Lung (tissue), 12 donors: ENCODE data around the gene KEL. TPM values are rescaled to one million over a fixed set of nuclear protein-coding genes. Genes with fewer than 3 reads are reported as not detected.

ENCODE experiments used
- ATAC-seq: fragments of 200-7000 bp; cut with Tn5 transposase; one replicate; pipeline ENCODE4 v1.9.1; 2020; ENCODE audit warnings: moderate number of reproducible peaks; ENCODE audit not compliant: insufficient read depth, low FRiP score
- DNase-seq, 3 donors: peaks; one replicate each; pipeline ENCODE4 v3.0.0-alpha.2; 2013 to 2017
- H3K27ac ChIP-seq, 2 donors: one replicate each; pipeline ENCODE4 v1.5.1; 2013; ENCODE audit warnings: mild to moderate bottlenecking in 2 of 2, moderate library complexity in 2 of 2, control low read depth in 1 of 2, inconsistent platforms in 1 of 2, low read depth in 1 of 2, low read length in 1 of 2
- H3K27me3 ChIP-seq, 3 donors: one replicate each; pipeline ENCODE4 v1.5.1; 2013; ENCODE audit warnings: low read length in 2 of 3; ENCODE audit not compliant: control insufficient read depth in 3 of 3, insufficient read depth in 3 of 3
- H3K36me3 ChIP-seq, 4 donors: one replicate each; pipeline ENCODE4 v1.5.1; 2013; ENCODE audit warnings: low read length in 4 of 4, mild to moderate bottlenecking in 1 of 4, moderate library complexity in 1 of 4; ENCODE audit not compliant: control insufficient read depth in 4 of 4, insufficient read depth in 4 of 4
- H3K4me1 ChIP-seq, 5 donors: one replicate each; pipeline ENCODE4 v1.5.1; 2013; ENCODE audit warnings: low read length in 5 of 5, mild to moderate bottlenecking in 2 of 5, moderate library complexity in 1 of 5; ENCODE audit not compliant: control insufficient read depth in 5 of 5, insufficient read depth in 5 of 5
- H3K4me3 ChIP-seq: one replicate; pipeline ENCODE4 v1.5.1; 2013; ENCODE audit warnings: mild to moderate bottlenecking, control low read depth, moderate library complexity
- H3K9ac ChIP-seq, 2 donors: one replicate each; pipeline ENCODE4 v1.5.1; 2013; ENCODE audit warnings: low read length in 2 of 2, control low read depth in 1 of 2; ENCODE audit not compliant: insufficient read depth in 1 of 2
- H3K9me3 ChIP-seq, 4 donors: one replicate each; pipeline ENCODE4 v1.5.1; 2013; ENCODE audit warnings: low read length in 3 of 4, mild to moderate bottlenecking in 1 of 4, moderate library complexity in 1 of 4; ENCODE audit not compliant: control insufficient read depth in 4 of 4, insufficient read depth in 3 of 4
- WGBS, 2 donors: extraction: QIAGEN DNeasy Blood & Tissue Kit; methylation state at CpG; one replicate each; pipeline ENCODE4 v1.1.7; 2013; 5-methylcytosine and 5-hydroxymethylcytosine counted together
- polyA plus RNA-seq, 2 donors: library from polyadenylated mRNA; stranded (reverse); fragments of 200-250 nt; gene quantifications; one replicate each; pipeline ENCODE4 v1.2.1, GENCODE V29; 2013
- total RNA-seq, 2 donors: library from RNA; depleted of rRNA in 1 of 2; stranded (reverse); fragments of >200 nt in 1 of 2; gene quantifications; one replicate each; pipeline ENCODE4 v1.2.1, GENCODE V29; 2014 to 2021
- TF ChIP-seq, protein P1 (sequence below): IDR thresholded peaks from 2 replicates; pipeline ENCODE4 v1.5.1; 2012; ENCODE audit warnings: mild to moderate bottlenecking; ENCODE audit errors: control extremely low read depth, extremely low read depth
- donor health status: control.
- donor health status: control.
- donor health status: Bipolar disorder and iron deficiency.
- donor health status: healthy.
- donor health status: DM: yes; HTN: yes; CAD: no.

The KEL gene
- total and polyA plus RNA-seq, 4 donors = 0.23 to 8.3 (median 1.1) TPM

GRCh38 chr7:142927949-142928348 lies 34.2 kb downstream of the KEL start:
- no peak for DNase-seq
- Histone ChIP-seq H3K27me3 (no peaks in the 10 kb centered on the region), H3K4me3 (no peak overlapping the region), H3K9ac (no peak overlapping the region), H3K4me1 (no peaks in the 10 kb centered on the region), H3K27ac (peak overlapping the region in 1 of 2 donors; percentile 13), H3K9me3 (peaks cover 0 to 5% (median 1%) of the 10 kb centered on the region in 4 donors), H3K36me3 (no peaks in the 10 kb centered on the region)
- no peak for ATAC-seq
- WGBS, 2 donors = 79 to 89% methylated on average over 8 of the region's 8 CpGs
- TF ChIP-seq, protein P1, sequence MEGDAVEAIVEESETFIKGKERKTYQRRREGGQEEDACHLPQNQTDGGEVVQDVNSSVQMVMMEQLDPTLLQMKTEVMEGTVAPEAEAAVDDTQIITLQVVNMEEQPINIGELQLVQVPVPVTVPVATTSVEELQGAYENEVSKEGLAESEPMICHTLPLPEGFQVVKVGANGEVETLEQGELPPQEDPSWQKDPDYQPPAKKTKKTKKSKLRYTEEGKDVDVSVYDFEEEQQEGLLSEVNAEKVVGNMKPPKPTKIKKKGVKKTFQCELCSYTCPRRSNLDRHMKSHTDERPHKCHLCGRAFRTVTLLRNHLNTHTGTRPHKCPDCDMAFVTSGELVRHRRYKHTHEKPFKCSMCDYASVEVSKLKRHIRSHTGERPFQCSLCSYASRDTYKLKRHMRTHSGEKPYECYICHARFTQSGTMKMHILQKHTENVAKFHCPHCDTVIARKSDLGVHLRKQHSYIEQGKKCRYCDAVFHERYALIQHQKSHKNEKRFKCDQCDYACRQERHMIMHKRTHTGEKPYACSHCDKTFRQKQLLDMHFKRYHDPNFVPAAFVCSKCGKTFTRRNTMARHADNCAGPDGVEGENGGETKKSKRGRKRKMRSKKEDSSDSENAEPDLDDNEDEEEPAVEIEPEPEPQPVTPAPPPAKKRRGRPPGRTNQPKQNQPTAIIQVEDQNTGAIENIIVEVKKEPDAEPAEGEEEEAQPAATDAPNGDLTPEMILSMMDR = no peak

DNA sequence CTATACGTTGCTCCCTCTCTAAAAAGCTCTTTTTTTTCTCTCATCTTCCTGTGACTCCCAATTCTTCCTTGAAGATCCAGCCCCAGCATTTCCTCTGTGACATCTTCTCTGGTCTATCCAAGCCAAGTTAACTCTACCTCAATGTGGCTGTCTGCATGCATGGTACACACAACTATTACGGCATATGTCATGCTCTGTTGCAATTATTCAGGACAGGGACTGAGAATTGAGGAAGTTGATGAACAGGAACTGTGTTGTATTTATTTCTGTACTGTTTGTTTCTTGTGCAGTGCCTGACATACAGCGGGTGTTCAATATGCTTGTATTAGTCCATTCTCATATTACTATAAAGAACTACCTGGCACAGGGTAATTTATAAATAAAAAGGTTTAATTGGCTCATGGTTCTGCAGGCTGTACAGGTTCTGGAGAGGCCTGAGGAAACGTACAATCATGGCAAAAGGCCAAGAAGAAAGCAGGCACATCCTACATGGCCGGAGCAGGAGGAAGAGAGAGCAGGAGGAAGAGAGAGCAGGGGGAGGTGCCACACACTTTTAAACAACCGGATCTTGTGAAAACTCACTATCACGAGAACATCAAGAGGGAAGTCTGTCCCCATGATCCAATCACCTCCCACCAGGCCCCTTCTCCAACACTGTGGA lies 34.9 kb downstream of the KEL start:
- TF ChIP-seq, protein P1 = no peak
- no peak overlapping the region for H3K27ac ChIP-seq
- no peaks in the 10 kb centered on the region for H3K4me1 ChIP-seq
- H3K9ac ChIP-seq = no peak overlapping the region
- 27 to 40% methylated on average over 7 of the region's 7 CpGs for WGBS, 2 donors
- ATAC-seq (peak; percentile 54), DNase-seq (no peak)
- no peaks in the 10 kb centered on the region for H3K36me3 ChIP-seq
- no peaks in the 10 kb centered on the region for H3K27me3 ChIP-seq
- H3K4me3 ChIP-seq = no peak overlapping the region
- H3K9me3 ChIP-seq = peaks cover 0 to 5% (median 1%) of the 10 kb centered on the region in 4 donors

DNA sequence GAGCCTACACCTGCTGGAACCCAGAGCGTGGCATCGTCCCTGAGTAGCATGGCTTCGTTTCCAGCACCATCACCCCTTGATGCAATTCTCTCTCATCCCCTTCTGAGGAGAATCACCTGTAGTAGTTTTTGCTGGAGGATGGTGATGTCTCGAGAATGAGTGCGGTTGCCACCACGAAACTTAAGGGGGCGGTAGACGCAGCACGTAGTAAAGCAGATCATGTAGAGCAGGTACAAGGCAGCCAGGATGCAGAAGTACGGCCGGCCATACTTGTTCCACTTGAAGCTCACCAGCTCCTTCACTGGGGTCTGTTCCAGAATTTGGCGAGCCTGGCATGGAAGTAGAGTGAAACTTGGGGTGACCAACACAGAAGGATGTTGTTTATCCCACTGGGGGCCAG lies 36.8 kb downstream of the KEL start:
- no peak overlapping the region for H3K9ac ChIP-seq
- peaks cover 0 to 5% (median 1%) of the 10 kb centered on the region in 4 donors for H3K9me3 ChIP-seq
- no peaks in the 10 kb centered on the region for H3K27me3 ChIP-seq
- H3K4me3 ChIP-seq = no peak overlapping the region
- no peaks in the 10 kb centered on the region for H3K4me1 ChIP-seq
- H3K36me3 ChIP-seq = no peaks in the 10 kb centered on the region
- ATAC-seq = no peak
- H3K27ac ChIP-seq = no peak overlapping the region
- 81 to 84% methylated on average over 12 of the region's 12 CpGs for WGBS, 2 donors
- no peak for DNase-seq
- TF ChIP-seq, protein P1 = no peak

DNA sequence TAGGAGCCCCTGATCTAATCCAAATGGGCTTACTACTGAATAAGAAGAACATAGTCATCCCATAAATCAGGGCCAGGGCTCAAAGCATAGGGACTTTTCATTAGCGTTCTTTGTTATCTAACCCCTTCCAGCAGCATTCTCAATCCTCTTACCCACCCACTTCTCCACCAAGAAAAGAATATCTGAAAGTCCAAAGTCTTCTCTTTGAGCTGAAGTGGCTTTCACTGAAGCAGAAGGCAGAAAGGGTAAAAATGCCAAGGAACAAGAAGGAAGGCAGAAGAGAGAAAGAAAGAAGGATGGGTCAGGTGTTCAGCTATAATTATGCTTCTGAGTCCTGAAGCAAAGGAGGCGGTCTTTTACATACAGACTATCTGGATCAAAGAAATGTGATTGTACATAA lies 38.8 kb downstream of the KEL start:
- Histone ChIP-seq H3K4me1 (no peaks in the 10 kb centered on the region), H3K36me3 (no peaks in the 10 kb centered on the region), H3K27me3 (no peaks in the 10 kb centered on the region), H3K27ac (no peak overlapping the region), H3K9ac (no peak overlapping the region), H3K9me3 (peaks cover 0 to 5% (median under 1%) of the 10 kb centered on the region in 4 donors), H3K4me3 (no peak overlapping the region)
- DNase-seq = no peak
- ATAC-seq = no peak
- TF ChIP-seq, protein P1 = no peak
- WGBS, 2 donors = 48 to 67% methylated on average over 2 of the region's 2 CpGs
